22Rv1 (cell line): Measurements from ENCODE around the gene NANOGP8.

Experiments
- H3K27ac ChIP-seq: fragments of 450-650 bp; 2 replicates; pipeline ENCODE4 v1.5.1; 2017
- ZFX ChIP-seq: fragments of 450-650 bp; IDR thresholded peaks from 2 replicates; pipeline ENCODE4 v1.6.1; 2017; ENCODE audit warnings: antibody characterized with exemption, borderline replicate concordance
- TF ChIP-seq, protein P1 (sequence below): fragments of 450-650 bp; IDR thresholded peaks from 2 replicates; pipeline ENCODE4 v1.5.1; 2017; ENCODE audit warnings: mild to moderate bottlenecking

Gene NANOGP8

DNA sequence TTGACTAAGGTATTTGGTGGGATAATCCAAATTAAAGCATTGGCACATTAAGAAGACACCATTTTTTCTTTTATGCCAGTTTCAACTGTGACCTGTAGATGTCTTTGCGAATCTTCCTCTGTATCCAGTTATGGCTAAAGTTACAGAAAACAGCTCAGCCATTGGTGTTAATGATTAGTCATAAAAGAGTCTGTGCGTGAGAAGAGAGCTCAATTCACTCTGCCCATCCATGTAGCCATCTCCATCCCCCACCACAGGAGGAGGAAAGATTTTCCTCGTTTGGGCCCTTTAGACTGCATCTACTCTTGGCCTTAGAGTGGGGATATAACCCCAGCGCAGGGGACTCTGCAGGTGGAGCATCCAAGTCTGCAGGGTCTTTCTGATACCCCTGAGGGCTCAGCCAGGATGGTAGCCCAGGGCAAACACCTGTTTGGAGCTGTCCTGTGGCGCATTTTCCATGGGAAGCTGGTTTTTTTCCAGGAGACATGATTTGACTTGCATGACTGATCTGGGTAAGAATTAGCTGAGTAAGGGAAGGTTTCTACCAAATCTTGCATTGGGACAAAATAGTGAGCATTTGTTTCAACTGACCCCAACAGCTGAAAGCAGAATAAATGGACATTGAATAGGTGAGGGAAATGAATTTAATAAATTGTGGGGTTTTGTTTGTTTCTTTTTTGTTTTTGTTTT, 29.5 kb downstream of the NANOGP8 start:
- H3K27ac ChIP-seq: no peak overlapping the region
- no peak for TF ChIP-seq ZFX
- TF ChIP-seq, protein P1, sequence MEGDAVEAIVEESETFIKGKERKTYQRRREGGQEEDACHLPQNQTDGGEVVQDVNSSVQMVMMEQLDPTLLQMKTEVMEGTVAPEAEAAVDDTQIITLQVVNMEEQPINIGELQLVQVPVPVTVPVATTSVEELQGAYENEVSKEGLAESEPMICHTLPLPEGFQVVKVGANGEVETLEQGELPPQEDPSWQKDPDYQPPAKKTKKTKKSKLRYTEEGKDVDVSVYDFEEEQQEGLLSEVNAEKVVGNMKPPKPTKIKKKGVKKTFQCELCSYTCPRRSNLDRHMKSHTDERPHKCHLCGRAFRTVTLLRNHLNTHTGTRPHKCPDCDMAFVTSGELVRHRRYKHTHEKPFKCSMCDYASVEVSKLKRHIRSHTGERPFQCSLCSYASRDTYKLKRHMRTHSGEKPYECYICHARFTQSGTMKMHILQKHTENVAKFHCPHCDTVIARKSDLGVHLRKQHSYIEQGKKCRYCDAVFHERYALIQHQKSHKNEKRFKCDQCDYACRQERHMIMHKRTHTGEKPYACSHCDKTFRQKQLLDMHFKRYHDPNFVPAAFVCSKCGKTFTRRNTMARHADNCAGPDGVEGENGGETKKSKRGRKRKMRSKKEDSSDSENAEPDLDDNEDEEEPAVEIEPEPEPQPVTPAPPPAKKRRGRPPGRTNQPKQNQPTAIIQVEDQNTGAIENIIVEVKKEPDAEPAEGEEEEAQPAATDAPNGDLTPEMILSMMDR: no peak

DNA sequence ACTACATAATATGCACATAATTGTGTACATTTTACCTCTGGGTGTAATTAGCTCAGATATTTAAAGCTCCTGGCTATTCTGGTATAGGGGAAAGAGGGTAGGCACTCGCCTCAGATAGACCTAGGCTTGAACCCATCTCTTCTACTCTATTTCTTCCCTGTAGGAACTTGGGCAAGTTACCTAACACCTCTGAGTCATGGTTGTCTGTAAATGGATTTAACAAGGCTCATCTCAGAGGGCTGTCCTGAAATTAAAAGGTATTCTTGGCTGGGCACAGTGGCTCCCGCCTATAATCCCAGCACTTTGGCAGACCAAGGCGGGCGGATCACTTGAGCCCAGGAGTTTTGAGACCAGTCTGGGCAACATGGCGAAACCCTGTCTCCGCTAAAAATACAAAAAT, 30.7 kb downstream of the NANOGP8 start:
- H3K27ac ChIP-seq: no peak overlapping the region
- TF ChIP-seq, protein P1: no peak
- TF ChIP-seq ZFX: no peak

DNA sequence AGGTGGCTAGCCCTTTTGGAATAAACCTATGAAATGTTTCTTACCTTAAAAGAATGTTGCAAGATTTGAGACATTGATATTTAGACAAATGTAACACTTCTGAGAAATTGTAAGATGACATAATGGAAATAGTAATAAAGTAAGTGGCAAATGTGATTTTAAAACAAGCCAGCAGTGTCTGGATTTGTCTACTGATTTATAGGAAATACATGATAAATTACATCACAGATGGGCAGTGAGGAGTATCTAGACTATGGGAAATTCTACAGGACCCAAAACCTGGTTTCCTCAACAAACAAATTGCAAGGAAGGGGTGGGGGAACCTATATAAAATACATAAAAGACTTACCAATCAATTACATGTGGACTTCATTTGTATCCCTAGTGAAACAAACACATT, 37.1 kb downstream of the NANOGP8 start:
- TF ChIP-seq, protein P1: no peak
- TF ChIP-seq ZFX: no peak
- H3K27ac ChIP-seq: no peak overlapping the region

DNA sequence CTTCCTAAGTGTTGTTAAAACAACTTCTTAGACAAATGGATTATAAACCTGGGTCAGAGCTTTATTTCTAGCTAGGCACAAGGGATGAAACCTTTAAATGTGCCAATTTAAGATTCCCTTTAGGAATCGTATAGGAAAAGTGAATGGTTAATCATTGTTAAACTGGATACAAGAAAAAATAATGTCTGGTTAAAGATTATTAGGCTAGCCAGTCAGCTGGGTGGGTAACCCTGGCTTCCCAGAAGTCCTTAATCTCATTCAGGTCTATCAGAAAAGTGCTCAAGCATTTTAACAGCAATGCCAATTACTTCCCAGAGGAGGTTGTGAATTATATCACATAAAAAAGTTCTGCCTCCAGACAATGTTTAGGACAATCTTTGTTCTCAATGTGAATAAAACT, 37.6 kb downstream of the NANOGP8 start:
- TF ChIP-seq, protein P1: no peak
- no peak for TF ChIP-seq ZFX
- H3K27ac ChIP-seq: no peak overlapping the region

DNA sequence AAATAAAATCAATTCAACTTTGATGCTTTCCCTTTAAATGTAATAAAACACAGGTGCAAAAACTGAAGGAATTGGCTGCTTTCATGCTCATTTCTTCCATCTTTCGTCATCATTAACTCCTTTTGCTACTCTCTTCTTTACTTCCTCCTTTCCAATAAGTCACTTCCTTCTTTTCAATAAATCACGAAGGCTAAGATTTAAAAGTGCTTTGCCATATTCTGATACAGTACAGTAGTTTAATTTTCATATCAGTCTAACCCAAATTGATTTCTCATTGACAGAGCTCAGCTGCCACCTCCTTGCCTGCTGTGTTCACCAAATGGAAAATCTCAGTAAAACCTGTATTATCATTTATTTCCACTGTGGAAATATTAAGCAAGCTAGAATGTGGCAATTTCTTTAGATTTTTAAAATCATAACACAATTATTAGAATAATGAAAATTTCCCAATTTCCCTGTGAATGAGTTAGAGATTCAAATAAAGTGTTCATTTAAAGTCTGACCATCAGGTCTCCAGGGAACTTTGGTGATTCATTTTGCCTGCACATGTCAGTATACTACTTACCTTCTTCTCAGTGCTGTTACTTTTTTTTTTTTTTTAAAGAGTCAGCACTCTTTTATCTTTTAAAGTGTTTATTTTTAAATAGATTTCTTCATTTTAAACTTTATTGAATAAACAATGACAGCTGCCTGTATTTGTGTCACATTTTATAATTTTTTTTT, 41.6 kb downstream of the NANOGP8 start:
- TF ChIP-seq, protein P1: no peak
- no peak for TF ChIP-seq ZFX
- no peak overlapping the region for H3K27ac ChIP-seq

DNA sequence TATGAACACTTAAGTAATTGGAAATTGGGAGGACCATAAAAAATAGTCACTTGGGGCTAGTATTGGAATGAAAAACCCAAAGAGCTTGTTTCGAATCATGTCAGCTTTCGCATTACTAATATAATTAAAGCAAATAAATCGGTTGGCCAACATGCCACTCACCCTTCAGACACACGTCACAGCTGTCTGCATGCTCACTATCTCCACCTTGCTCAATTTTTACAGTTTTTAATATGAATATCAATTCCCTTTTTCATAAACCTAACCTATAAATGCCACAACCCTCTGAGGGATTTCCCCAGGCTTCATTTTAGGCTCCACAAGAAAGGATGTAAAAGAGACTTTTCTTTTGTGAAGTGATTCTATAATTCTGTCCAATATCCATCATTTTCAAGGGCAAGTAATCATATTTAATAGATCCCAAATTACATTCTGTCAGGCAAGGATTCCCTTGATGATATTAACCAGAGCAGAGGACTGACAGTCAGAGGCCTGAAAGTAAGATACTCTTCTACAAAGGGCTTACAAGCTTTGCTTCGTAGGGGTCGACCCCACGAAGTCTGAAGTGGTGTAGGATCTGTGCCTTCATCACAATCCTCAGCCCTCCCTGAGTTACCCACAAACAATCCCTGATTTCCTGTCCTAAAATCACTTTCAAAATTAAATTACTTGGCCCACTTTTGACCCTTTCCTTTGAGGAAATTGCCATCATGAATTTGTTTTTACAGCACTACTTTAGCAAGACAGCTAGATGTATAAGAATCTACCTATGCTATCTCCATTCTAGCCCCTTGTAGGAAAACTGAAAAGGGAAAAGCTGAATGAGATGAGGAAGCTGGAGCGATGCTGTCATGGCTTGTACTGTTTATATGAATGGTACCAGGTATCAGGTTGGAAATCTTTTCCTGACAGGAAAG, 44.5 kb downstream of the NANOGP8 start:
- TF ChIP-seq ZFX: no peak
- TF ChIP-seq, protein P1: no peak
- no peak overlapping the region for H3K27ac ChIP-seq
